Fibroblast of skin of right biceps (primary cell): ENCODE measurements around the gene DOP1A.
A peak's percentile ranks its signal among the peaks of the same experiment; 100 is the strongest.
"Not testable (repeated sequence)": the region's sequence is repeated elsewhere in the genome, so short reads cannot be mapped to it uniquely, and the experiment has no call there.

Source experiments
- DNase-seq: peaks from one replicate; pipeline ENCODE4 v3.0.0-alpha.2; 2013

DOP1A gene

DNA sequence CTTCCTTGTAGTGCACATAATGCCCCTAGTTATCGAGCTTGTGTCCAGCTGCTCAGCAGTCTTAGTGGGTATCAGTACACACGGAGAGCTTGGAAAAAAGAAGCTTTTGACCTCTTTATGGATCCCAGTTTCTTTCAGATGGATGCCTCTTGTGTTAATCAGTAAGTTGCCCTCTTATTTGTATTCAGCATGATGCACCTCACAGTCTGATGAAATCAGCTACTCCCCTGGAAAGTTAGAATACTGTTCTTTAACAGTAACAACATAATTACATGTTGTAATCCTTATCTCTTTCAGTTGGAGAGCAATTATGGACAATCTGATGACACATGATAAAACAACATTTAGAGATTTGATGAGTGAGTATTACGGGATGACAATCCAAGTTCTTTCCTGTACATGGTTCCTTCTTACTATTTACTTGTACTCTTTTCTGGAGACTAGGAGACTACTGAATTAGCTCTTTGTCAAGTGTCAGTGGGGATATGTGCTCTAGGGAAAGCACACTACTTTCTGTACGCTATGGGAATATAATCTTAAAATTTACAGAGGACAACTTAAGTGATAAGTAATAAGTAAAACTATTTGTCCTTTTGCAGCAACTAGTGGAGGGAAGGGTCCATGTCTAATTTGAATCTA lies 86.5 kb downstream of the DOP1A start:
- DNase-seq, result peak; percentile 4

DNA sequence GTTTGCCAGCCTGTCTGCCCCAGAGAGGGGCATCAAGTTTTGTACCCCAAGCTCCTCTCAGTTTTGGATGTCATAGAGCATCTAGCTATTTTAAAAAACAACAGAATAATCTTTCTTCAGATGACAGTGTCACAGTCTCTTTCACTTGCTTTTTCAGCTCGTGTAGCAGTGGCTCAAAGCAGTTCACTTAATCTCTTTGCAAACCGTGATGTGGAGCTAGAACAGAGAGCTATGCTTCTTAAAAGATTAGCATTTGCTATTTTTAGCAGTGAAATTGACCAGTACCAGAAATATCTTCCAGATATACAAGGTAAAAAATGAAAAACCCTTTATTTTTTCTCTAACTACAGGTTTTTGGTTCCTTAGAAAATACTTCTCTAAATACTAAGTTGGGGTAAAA lies 88.3 kb downstream of the DOP1A start:
- no peak for DNase-seq

DNA sequence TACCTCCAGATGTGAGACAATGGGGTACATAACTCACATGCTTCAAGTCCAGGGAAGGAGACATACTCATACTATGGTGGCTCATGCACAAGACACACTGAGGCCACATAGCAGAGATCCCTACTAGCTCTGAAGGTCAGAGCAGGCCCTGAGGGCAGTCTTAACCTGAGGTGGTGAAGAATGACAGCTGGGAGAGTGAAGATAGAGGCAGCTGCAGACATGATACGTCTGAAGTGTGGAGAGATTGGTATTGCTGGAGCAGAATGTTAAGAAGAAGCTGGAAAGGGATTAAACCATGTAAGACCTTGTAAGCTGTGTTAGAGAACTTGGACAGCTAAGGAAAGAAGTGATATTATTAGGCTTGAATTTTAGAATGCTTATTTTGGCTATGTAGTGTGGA lies 92.7 kb downstream of the DOP1A start:
- DNase-seq, result no peak

DNA sequence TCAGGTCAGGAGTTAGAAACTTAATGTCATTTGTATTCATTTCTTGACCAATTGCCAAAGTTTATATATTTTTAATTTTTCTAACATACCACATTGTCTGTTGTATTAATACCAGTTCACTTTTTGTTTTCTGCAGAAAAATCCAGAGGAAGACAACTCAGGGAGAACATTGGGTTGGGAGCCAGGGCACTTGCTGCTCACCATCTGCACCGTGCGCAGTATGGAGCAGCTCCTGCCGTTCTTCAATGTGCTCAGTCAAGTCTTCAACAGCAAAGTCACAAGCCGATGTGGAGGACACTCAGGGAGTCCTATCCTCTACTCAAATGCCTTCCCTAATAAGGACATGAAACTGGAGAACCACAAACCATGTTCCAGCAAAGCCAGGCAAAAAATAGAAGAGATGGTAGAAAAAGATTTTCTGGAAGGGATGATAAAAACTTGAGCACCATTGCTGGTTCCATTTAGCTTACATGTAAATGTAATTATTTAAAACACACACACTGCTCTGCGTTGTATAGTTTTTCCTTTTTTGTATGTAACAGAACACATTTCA lies 100.3 kb downstream of the DOP1A start:
- no peak for DNase-seq

DNA sequence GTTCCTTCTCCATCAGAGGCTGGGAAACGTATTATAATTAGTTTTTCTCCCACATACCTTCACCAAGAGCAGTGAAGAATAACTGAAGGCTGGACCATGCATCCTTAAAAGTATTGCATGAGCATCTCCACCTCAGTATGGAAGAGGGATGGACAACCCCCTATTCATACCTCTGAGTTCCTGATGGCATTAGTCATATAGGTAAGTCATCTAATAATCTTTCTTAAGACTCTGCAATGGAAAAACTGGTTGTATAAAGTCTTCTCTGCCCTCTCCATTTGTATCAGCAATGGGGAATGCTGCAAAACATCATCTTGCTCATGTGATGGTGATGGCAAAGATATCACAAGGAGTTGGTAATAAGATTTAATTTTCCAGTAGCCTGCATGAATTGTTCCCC lies 101.1 kb downstream of the DOP1A start:
- DNase-seq, result no peak

DNA sequence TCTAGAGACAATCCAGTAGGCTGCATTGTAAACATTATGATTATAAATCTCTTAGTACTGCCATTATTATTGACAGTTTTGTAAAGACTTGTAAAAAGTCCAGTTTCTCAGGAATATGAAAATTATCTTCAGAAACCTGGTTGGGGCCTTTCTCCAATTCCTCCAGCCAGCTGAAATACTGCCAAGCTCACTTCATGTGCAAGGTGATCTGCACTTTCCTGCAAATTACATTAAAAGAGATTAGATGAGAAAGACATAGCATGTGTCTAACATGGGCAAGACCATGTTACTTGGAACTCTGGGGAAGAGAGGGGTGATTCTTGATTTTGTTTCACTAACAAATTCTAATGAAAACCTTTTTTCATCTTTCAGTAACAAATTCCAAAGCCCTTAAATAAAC lies 101.6 kb downstream of the DOP1A start:
- DNase-seq, result no peak

DNA sequence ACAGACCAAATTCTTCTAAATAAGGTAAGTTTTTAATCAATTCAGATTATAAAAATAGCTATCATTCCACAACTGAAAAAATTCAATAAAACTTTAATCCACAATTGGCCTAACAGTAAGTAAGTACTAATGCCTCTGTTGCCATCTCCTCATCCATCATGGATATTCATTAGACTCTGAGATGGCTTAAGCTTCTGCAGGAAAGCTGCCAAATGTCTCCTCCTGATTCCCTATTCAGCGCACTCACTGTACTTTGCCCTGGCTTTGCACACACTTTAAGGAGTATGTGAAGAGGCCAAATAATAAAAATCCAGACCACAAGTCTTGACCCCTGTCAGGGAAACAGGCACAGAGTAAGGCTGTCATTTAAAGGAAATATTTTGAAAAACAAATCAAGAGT lies 102.0 kb downstream of the DOP1A start:
- no peak for DNase-seq

DNA sequence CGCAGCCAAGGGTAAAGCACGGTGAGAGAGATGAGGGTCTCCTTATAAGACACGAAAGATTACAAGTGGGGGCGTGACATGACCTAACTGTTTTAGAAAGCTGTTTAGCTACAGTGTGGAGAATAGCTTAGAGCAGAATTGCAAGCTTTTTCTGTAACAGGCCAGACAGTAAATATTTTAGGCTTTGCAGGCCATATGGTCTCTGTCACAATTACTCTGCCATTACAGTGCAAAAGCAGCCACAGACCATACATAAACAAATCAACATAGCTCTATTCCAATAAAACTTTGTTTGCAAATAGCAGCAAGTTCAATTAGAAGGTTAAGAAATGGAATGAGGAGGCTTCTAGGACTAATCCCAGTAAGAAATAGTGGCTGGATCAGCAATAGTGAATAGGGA lies 108.8 kb downstream of the DOP1A start:
- DNase-seq, result no peak

DNA sequence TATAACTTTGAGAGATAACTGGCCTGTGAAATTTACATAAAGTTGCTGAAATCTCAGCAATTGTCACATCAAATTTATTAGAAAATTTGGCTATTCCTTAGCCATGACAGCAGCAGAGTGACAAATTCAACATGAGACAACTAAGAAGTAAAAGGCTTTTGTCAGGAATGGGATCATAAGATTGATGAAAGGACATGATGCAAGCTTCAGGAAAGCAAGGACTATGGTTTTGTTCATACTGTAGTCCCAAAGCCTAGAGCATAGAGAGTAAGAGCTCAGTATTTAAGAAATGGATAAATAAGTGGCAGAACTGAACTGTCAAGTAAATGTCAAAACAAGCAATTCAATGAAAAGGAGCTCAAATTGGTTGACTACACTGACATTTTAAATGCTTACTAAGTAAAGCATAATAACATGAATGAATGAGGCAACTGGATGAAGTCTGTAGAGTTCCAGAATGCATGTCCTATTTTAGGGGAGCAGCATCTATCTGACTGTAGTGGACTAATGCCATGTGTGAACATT lies 113.0 kb downstream of the DOP1A start:
- DNase-seq, result no peak

DNA sequence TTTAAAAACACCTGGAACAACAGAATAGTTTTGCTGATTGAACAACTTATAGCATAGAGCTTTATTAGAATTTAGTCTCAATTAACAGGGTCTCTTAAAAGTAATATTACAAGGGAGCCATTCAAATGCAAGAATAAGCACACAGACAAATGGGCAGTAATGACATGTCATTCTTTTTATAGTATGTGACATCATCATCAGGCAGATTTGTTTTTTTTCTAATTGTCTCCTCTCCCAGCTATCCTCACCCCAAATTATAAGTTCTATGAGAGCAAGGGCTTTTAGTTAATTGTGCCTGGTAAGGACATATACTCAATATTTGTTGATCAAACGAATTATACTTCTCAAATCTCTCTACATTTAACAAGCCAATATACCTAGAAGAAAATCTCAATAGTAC lies 114.6 kb downstream of the DOP1A start:
- no peak for DNase-seq

DNA sequence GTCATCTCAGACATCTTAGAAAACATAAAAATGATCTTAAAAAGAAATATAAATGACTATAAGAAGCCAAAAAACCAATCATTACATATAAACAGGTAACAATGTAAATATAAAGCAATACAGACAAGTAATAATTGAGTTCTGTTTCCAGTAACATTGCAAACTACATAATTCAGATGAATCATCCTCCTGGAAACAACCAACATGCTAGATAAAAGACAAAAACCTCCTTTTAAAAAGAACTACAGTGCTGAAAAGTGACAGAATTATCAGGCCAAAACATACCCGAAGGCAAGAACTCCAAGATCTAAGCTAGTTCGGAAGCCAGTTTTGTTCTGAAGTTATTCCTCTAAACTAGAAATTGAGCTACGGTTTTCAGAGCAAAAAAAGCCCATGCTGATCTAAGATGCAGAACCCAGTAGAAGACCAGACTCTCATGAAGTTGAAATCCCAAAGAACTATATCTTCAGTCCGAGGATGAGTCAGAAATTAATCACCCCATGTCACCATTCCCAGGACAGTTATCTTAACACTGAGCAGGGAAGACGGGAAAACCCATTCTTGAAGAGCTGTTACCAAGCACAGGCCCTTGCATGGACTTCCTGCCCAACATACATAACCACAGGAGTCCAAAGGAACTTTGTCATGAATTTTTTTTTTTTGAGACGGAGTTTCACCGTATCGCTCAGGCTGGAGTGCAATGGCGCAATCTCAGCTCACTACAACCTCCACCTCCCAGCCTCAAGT lies 115.8 kb downstream of the DOP1A start:
- DNase-seq, result peak; percentile 93

DNA sequence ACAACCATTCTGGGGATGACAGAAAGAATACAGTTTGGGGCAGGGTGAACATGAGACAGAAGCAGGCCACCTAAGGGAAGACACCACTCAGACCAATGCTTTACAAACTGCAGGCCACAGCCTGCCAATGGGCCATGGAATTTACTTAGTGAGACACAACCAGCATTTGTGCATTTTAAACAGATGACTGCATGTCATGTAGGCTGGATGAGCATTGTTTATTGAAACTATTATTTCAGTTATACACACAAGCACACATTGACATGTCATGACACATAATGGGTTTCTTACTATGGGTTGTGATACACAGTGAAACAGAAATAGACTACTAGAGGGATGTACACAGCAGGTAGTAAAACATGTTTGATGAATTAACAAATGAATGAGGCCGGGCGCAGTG lies 117.6 kb downstream of the DOP1A start:
- no peak for DNase-seq

DNA sequence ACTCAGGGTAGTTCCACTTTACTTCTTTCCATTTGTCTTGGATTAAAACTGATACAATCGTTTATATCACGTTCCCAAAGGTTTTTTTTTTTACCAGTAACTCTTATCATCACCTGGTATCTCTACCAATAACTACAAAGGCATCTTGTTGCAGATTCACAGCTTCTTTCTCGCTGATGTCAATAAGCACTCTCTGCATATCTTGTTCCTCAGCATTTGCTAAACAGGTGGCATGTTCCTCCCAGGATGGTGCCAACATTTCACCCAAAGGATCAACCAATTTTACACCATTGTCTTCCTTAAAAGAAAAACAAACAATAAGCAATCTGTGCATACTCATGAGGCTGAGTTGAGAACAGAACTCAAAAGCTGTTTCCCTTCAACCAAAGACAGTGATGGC lies 121.0 kb downstream of the DOP1A start:
- no peak for DNase-seq

DNA sequence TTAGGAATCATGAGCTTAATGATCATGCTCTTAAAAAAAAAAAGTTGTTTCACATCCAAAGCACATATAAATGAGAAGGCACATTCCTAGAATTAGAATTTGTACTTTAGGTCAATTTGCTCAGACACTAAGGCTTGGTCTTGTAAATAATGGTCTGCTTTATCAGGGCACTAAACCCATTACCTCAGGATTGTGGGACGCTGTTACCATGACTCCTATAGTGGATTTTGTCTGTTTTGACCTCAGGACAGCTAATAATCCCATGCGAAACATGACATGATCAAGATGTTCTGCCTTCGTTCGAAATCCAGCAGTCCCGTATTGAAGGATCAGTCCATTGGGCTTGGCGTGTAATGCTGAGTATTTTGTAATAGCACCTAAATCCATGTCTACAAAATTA lies 123.2 kb downstream of the DOP1A start:
- no peak for DNase-seq

DNA sequence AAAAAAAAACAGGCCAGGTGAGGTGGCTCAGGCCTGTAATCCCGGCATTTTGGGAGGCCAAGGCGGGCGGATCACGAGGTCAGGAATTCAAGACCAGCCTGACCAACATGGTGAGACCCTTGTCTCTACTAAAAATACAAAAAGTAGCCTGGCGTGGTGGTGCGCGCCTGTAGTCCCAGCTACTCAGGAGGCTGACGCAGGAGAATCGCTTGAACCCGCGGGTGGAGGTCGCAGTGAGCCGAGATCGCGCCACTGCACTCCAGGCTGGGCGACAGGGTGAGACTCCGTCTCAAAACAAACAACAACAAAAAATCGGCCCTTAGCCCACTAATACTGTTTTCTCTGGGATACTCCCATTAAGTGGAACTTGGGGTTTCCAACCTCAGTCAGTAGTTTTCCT lies 124.5 kb downstream of the DOP1A start:
- not testable (repeated sequence) for DNase-seq

DNA sequence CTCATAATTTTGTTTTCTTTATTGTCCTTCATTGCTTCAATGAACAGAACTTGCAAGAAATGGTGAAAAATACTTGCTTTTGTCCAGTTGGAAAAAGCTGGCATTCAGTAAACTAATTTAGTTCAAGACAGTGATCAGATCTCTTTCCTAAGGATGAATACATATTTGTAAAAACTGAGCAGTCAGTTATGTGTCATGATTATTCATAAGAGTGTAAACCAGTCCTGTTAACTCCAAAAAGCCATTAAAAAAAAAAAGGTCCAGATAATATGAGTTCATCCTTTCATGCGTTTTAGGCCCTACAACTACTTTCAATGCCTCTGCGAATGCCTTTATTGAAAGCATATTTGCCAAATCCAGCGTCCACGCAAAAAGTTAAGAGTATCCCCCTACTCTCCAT lies 125.0 kb downstream of the DOP1A start:
- DNase-seq, result peak; percentile 30

DNA sequence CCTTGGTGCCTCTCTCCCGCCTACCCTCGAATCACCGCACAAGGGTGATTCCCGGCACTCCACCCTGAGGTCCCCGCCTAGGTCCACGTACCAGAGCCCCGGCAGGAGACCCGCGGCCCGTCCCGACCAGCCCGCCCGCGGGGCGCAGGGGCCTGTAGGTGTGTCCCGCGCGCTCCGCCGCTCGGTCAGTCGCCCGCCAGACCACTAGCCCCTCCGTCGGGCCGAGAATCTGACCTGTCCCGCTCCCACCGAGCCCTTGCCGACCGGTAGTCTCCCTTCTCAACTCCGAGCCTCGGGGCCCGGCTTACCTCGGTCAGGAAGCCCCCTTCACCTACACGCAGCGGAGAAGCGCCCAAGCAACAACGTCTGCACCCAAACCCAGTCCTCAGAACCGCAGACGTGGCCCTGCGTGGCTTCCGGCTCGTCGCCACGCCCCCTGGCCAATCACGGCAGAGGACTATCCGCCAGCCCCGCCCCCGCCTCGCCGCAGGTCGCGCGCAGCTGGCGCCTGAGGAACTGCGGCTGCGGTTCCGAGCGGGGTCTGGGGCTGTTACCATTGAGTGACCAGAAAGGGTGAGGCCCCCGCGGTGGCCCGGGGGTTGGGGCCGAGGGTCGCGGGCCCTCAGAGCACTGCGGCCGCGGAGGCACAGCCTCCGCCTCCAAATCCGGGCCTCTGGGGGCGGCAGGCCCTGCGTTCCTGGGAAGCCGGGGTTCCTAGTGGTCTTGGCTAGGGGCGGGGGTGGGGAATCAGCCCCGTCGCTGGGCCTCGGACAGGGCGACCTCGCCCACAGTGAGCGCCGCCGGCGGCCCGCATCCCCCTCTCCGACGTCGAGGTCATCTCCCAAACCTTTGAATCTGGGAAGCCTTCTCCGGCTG lies 125.6 kb downstream of the DOP1A start, which contains the start of the genes PGM3 and RWDD2A:
TSS of gene PGM3 (minus strand) at position 395 of the 876 bp plus-strand sequence. CDS start 2,253 bp downstream, outside the sequence.
TSS of gene RWDD2A (plus strand) at position 487 of the 876 bp plus-strand sequence. CDS start 1,095 bp downstream, outside the sequence.
- peak; percentile 87 for DNase-seq

DNA sequence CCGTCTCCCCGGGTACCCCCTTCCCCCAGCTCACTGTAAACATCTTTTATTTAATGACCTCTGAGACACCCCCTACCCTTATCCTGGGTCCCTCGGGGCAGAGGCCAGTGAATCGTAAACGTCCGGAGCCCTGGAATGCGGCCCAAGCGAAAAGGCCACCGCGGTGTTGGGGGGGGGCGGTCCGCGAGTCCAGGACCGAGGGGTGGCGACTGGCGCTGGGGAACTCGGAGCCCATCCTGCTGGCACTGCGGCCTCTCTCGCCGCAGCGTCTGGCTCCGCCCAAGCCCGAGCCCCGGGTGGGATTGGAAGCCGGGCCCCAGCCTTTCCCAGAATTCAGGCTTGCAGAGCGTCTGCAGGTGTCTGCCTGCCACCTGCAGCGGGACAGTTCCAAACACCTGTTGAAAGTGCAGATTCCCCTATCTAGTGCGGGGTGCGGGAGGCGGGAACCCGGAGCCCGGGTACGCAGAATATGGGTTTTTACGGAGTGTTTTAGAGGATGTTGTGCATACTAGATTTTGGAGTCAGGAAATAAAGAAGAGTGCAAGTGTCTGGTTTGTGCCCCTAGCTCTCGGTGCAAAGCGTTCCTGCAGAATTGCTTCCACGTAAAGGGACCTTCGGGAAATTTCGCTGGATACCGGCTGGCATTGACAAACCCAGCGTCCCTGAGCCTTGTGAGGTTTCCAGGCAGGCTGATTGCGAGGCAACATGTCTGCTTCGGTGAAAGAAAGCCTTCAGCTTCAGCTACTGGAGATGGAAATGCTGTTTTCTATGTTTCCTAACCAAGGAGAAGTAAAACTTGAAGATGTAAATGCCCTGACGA lies 126.5 kb downstream of the DOP1A start:
- DNase-seq, result peak; percentile 11

DNA sequence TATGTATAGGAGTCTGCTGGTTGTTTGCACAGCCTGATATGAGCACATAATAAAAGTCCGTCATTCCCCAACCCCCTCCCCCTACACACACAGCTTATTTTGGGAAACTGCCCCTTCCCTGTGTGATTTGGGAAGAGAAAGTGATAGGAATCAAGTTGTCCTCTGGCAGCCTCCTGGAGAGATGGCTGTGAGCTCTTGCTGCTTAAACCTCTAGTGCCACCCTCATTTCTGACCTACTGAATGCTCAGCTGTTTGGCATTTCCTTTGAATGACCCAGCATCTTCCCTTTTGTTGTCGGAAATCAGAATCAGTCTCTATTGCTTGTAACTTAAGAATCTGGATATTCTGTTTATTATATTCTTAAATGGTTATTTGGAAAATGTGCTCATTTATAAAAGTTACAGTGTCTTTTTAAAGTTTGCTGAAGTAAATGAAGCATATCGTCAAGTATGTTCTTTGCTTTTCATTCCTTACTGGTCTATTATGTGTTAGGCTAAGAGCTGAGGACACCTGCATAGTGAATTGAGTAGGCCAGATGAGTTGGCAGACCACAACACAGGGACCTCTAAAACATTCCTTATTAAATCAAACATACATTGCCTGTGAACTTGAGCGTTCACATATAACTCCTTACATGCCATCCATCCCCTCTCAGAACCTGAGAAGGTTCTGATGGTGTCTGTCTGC lies 131.2 kb downstream of the DOP1A start:
- DNase-seq, result no peak

DNA sequence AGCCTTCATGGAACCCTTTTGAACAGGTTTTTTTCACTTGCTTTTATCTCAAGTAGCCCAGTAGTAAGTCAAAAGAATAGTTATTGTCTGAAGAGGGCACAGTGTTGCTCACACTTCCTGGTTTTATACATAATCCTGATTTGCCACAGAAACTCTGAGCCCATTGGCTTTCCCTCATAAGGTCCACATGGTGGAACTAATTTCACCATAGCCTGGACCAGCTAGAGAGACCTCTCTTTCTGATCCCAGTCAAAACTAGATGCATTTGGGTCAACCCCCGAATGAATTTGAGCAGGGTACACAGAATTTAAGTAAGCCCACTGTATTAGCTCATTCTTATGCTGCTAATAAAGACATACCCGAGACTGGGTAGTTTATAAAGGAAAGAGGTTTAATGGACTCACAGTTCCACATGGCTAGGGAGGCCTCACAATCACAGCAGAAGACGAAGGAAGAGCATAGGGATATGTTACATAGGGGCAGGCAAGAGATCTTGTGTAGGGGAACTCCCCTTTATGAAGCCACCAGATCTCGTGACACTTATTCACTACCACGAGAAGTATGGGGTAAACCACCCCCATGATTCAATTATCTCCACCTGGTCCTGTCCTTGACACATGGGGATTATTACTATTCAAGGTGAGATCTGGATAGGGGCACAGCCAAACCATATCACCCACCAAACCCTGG lies 131.8 kb downstream of the DOP1A start:
- no peak for DNase-seq

DNA sequence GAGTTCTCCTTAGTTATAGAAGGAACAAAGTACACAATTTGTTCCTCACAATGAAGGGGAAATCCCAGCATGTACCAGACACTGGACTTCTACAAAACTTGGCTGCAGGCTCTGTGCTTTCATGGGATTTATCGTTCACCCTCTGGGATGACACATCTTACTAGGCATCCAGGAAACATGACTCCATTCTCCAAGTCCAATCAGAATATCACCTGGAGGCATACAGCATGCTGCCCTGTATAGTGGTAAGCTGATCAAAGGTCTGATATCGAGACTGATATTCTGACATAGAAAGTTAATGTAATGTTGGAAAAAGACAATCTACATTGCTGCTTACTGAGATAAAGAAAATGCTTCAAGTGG lies 132.4 kb downstream of the DOP1A start:
- DNase-seq, result peak; percentile 40
